VCaP (cell line): Measurements from ENCODE around the gene ASIP.
"Not testable (repeated sequence)": the region's sequence is repeated elsewhere in the genome, so short reads cannot be mapped to it uniquely, and the experiment has no call there.

Source experiments
- H3K27ac ChIP-seq: fragments of 450-650 bp; 2 replicates; pipeline ENCODE4 v1.5.1; 2017
- TF ChIP-seq, protein P1 (sequence below): fragments of 450-650 bp; conservative IDR thresholded peaks from 2 replicates; pipeline ENCODE4 v1.5.1; 2017; ENCODE audit warnings: mild to moderate bottlenecking, moderate library complexity

ASIP gene

DNA sequence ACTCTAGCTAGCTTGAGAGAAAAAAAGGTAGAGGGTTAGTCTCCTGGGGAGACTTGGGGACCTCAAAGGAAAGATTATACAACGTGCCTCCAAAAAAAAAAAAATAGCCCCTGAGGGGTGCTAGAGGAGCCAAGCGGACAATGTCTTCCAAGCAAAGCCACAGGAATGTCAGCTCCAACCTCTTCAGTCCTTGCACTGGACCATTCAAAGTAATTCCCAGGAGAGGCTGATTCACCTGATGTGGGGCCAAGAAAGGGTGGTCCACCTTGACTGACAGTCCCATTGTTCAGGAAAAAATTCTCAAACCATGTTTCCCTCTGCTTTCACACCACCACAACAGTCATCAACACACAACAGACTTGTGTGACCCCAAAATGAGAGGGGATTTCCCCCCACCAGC, 30.7 kb downstream of the ASIP start:
- TF ChIP-seq, protein P1, sequence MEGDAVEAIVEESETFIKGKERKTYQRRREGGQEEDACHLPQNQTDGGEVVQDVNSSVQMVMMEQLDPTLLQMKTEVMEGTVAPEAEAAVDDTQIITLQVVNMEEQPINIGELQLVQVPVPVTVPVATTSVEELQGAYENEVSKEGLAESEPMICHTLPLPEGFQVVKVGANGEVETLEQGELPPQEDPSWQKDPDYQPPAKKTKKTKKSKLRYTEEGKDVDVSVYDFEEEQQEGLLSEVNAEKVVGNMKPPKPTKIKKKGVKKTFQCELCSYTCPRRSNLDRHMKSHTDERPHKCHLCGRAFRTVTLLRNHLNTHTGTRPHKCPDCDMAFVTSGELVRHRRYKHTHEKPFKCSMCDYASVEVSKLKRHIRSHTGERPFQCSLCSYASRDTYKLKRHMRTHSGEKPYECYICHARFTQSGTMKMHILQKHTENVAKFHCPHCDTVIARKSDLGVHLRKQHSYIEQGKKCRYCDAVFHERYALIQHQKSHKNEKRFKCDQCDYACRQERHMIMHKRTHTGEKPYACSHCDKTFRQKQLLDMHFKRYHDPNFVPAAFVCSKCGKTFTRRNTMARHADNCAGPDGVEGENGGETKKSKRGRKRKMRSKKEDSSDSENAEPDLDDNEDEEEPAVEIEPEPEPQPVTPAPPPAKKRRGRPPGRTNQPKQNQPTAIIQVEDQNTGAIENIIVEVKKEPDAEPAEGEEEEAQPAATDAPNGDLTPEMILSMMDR: no peak
- H3K27ac ChIP-seq: no peak overlapping the region

DNA sequence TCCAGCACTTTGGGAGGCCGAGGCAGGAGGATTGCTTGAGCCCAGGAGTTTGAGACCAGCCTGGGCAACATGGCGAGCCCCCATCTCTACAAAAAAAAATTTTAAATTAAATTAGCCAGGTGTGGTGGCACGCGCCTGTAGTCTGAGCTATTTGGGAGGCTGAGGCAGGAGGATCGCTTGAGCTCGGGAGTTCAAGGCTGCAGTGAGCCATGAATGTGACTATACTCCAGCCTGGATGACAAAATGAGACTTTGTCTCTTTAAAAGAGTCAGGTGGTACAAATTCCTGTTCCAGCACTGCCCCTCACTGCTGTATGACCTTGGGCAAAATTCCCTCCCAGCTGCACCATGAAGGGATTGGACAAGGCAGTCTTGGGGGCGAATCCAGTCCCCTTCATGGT, 33.5 kb downstream of the ASIP start:
- no peak overlapping the region for H3K27ac ChIP-seq
- TF ChIP-seq, protein P1: no peak

DNA sequence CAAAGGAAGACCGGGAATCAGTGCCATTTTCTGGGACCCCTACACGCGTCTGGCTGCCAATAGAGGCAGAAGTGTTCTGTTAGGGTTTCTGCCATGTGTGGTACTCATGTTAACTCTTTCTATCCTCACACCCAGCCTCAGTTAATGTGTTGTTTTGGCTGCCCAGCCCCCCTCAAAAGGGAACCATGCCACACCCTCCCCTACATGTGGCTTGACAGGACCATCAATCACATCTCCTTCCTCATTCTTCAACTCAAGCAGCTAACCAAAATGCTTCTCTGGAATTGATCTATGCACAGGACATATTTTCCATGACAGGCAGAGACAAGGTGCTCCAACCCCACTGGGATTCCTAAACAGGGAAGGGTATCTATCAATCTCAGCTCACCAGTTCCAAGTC, 40.0 kb downstream of the ASIP start:
- TF ChIP-seq, protein P1: no peak

DNA sequence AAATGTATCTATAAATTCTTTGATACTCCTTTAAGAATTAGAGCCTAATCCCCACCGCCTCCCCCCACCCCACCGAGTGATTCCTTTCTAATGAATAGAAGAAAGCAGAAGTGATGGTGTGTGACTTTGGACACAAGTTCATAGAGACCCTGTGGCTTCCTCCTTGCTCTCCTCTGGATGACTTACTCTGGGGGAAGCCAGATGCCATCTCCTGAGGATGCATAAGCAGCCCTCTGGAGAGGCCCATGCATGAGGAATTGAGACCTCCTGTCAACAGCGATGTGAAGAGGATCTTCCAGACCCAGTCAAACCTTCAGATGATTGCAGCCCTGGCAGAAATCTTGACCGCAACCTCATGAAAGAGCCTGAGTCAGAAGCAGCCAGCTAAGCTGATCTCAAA, 40.8 kb downstream of the ASIP start:
- no peak overlapping the region for H3K27ac ChIP-seq
- TF ChIP-seq, protein P1: no peak

More for the DNA sequence above, 40.0 kb downstream of the ASIP start:
- H3K27ac ChIP-seq: no peak overlapping the region

DNA sequence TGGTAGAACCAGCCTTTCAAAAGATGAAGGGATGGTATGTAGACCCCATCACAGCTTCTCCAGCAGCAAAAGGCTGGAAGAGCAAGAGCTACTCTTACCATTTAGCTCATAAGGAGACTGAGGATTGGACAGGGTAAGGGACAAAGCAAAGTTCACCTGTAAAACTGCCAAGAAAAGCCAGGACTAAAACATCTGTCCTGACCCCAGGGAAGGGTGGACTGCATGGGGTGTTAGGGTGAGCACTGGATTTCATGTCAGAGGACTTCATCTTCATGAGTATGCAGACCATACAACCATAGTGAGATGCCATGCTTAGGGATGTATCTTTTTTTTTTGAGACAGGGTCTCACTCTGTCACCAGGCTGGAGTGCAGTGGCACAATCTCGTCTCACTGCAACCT, 42.6 kb downstream of the ASIP start:
- no peak overlapping the region for H3K27ac ChIP-seq
- TF ChIP-seq, protein P1: no peak

DNA sequence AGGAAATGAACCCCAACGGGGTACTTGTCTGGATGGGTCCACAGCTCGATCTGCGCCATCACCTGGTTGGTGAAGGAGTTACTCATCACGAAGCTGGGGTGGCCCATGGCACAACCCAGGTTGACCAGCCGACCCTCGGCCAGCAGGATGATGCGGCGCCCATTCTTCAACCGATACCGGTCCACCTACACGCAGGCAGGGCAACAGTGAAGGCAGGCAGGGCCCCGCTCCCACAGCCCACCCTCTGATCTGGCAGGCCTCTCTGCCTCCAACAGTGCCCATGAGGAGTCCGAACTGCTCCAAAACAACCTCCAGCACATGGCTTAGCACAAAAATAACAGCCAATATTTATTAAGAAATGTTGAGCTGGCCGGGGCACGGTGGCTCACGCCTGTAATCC, 44.2 kb downstream of the ASIP start:
- no peak overlapping the region for H3K27ac ChIP-seq

DNA sequence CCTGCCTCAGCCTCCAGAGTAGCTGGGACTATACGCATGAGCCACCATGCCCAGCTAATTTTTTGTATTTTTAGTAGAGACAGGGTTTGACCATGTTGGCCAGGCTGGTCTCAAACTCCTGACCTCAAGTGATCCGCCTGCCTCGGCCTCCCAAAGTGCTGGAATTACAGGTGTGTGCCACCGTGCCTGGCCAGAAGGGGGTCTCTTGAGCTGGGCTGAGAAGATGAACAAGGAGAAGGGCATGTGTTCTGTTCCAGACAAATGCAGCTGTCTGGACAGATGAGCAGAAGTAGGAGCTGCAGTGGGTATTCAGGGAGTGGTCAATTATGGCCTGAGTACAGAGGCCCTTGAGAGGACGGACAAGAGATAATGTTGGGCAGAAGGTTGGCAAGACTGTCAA, 46.3 kb downstream of the ASIP start:
- not testable (repeated sequence) for H3K27ac ChIP-seq

More for the DNA sequence above, 44.2 kb downstream of the ASIP start:
- TF ChIP-seq, protein P1: no peak

DNA sequence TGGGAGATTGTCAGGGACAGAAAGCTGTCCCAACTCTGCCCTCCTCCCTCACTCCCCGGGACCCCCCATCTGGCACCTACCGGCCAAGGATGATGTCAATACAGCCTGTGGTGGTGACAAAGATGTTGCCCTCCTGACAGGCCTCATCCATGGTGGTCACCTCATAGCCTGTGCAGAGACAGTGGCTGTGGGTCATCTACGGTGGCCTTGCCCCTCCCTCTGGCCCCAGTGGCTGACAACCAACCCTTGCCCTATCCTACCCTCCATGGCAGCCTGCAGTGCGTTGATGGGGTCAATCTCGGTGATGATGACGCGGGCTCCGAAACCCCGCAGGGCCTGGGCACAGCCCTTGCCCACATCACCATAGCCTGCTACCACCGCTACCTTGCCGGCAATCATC, 49.2 kb downstream of the ASIP start:
- H3K27ac ChIP-seq: no peak overlapping the region
- TF ChIP-seq, protein P1: no peak
